GM19043 (cell line): ENCODE measurements around the gene ADAMTS4.
A peak's percentile ranks its signal among the peaks of the same experiment; 100 is the strongest.

Experiments
- ATAC-seq: cut with Tn5 transposase; IDR thresholded peaks from one replicate; pipeline ENCODE4 v1.9.1; 2021; ENCODE audit warnings: low read depth; ENCODE audit not compliant: unreplicated experiment

Gene ADAMTS4

GRCh38 chr1:161177112-161177935, 21.5 kb downstream of the ADAMTS4 start, which contains the start of gene B4GALT3:
Gene B4GALT3 (minus strand): TSS chr1:161177507. CDS start chr1:161176060, 1,447 bp downstream.
- ATAC-seq: peak; percentile 73

GRCh38 chr1:161176468-161177111, 22.3 kb downstream of the ADAMTS4 start:
- no peak for ATAC-seq

- no peak for ATAC-seq
These were observed 22.9 kb downstream of the ADAMTS4 start for GRCh38 chr1:161175771-161176453.

- ATAC-seq: no peak
These were observed 23.9 kb downstream of the ADAMTS4 start for GRCh38 chr1:161174911-161175310.

GRCh38 chr1:161173711-161174110, 25.1 kb downstream of the ADAMTS4 start:
- no peak for ATAC-seq

GRCh38 chr1:161172776-161173376, 26.0 kb downstream of the ADAMTS4 start:
- no peak for ATAC-seq

- ATAC-seq: no peak
These were observed 26.5 kb downstream of the ADAMTS4 start for GRCh38 chr1:161172349-161172748.

- no peak for ATAC-seq
These were observed 27.2 kb downstream of the ADAMTS4 start for GRCh38 chr1:161171696-161172095.

- no peak for ATAC-seq
These were observed 27.7 kb downstream of the ADAMTS4 start for GRCh38 chr1:161171191-161171590.

- ATAC-seq: no peak
These were observed 29.9 kb downstream of the ADAMTS4 start for GRCh38 chr1:161168906-161169305.

- no peak for ATAC-seq
These were observed 31.9 kb downstream of the ADAMTS4 start for GRCh38 chr1:161166669-161167548.

GRCh38 chr1:161165742-161166668, 32.8 kb downstream of the ADAMTS4 start, which contains the start of gene PPOX:
Gene PPOX (plus strand): TSS chr1:161166426. CDS start chr1:161166848, 422 bp downstream.
- peak; percentile 96 for ATAC-seq

GRCh38 chr1:161164901-161165610, 33.8 kb downstream of the ADAMTS4 start:
- no peak for ATAC-seq

GRCh38 chr1:161163793-161164192, 35.1 kb downstream of the ADAMTS4 start:
- ATAC-seq: no peak

- ATAC-seq: no peak
These were observed 36.0 kb downstream of the ADAMTS4 start for GRCh38 chr1:161162806-161163205.

- ATAC-seq: no peak
These were observed 36.8 kb downstream of the ADAMTS4 start for GRCh38 chr1:161162052-161162451.

- ATAC-seq: no peak
These were observed 37.2 kb downstream of the ADAMTS4 start for GRCh38 chr1:161161652-161162051.

- no peak for ATAC-seq
These were observed 38.1 kb downstream of the ADAMTS4 start for GRCh38 chr1:161160671-161161145.
